Measurements from ENCODE around the gene GBF1. TPM values are rescaled to one million over a fixed set of nuclear protein-coding genes. Genes with fewer than 3 reads are reported as not detected.

Gene GBF1
- total and polyA plus RNA-seq, 8 donors = 5.7 to 47.3 (median 21.9) TPM

- intact Hi-C loops (cut with DNase I; ENCODE audit: low total_unique reads) = no loop called here
- WGBS, 5 donors = 65 to 80% (median 72%) methylated on average over 9 to 16 of the region's 16 CpGs
- Histone ChIP-seq H3K36me3 (no peaks in the 10 kb centered on the region), H3K9me3 (no peaks in the 10 kb centered on the region), H3K4me1 (peaks cover 16 to 29% (median 24%) of the 10 kb centered on the region in 4 donors), H3K4me3 (no peak overlapping the region), H3K27ac (no peak overlapping the region), H3K27me3 (peaks cover 24 to 100% (median 91%) of the 10 kb centered on the region in 3 donors)
- DNase-seq = no peak
- TF ChIP-seq, protein P1, sequence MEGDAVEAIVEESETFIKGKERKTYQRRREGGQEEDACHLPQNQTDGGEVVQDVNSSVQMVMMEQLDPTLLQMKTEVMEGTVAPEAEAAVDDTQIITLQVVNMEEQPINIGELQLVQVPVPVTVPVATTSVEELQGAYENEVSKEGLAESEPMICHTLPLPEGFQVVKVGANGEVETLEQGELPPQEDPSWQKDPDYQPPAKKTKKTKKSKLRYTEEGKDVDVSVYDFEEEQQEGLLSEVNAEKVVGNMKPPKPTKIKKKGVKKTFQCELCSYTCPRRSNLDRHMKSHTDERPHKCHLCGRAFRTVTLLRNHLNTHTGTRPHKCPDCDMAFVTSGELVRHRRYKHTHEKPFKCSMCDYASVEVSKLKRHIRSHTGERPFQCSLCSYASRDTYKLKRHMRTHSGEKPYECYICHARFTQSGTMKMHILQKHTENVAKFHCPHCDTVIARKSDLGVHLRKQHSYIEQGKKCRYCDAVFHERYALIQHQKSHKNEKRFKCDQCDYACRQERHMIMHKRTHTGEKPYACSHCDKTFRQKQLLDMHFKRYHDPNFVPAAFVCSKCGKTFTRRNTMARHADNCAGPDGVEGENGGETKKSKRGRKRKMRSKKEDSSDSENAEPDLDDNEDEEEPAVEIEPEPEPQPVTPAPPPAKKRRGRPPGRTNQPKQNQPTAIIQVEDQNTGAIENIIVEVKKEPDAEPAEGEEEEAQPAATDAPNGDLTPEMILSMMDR (IDR thresholded peaks at IDR 0.05) = no peak
- TF ChIP-seq EP300 (IDR thresholded peaks at IDR 0.05) = no peak
- no peak for TF ChIP-seq POLR2AphosphoS5 (IDR thresholded peaks at IDR 0.05)
- TF ChIP-seq POLR2A (IDR thresholded peaks at IDR 0.05) = no peak
Measured at GRCh38 chr10:102413806-102414561, 168.7 kb downstream of the GBF1 start.

GRCh38 chr10:102414749-102415148 is 169.4 kb downstream of the GBF1 start:
- intact Hi-C loops (cut with DNase I; ENCODE audit: low total_unique reads) = no loop called here
- H3K27ac ChIP-seq = no peak overlapping the region
- TF ChIP-seq POLR2AphosphoS5 (IDR thresholded peaks at IDR 0.05) (no peak), POLR2A (IDR thresholded peaks at IDR 0.05) (no peak), EP300 (IDR thresholded peaks at IDR 0.05) (no peak)
- TF ChIP-seq, protein P1 (IDR thresholded peaks at IDR 0.05) = no peak

GRCh38 chr10:102416283-102416682 is 171.0 kb downstream of the GBF1 start:
- Histone ChIP-seq H3K4me1 (peaks cover 18 to 22% (median 21%) of the 10 kb centered on the region in 4 donors), H3K4me3 (no peak overlapping the region), H3K27ac (no peak overlapping the region), H3K9me3 (no peaks in the 10 kb centered on the region), H3K27me3 (peaks cover 14 to 84% (median 74%) of the 10 kb centered on the region in 3 donors), H3K36me3 (no peaks in the 10 kb centered on the region)
- intact Hi-C loops (cut with DNase I; ENCODE audit: low total_unique reads) = no loop called here
- 69 to 80% (median 73%) methylated on average over 2 to 9 of the region's 9 CpGs for WGBS, 5 donors
- DNase-seq = peak in 1 of 2 donors; percentile 8
- TF ChIP-seq EP300 (IDR thresholded peaks at IDR 0.05) = no peak
- TF ChIP-seq POLR2A (IDR thresholded peaks at IDR 0.05) = no peak
- TF ChIP-seq POLR2AphosphoS5 (IDR thresholded peaks at IDR 0.05) = no peak
- TF ChIP-seq, protein P1 (IDR thresholded peaks at IDR 0.05) = no peak

More at GRCh38 chr10:102414749-102415148, 169.4 kb downstream of the GBF1 start:
- peaks cover 19 to 30% (median 25%) of the 10 kb centered on the region in 4 donors for H3K4me1 ChIP-seq
- peaks cover 23 to 99% (median 89%) of the 10 kb centered on the region in 3 donors for H3K27me3 ChIP-seq
- WGBS, 5 donors = 40 to 50% (median 45%) methylated on average over 20 of the region's 20 CpGs
- no peaks in the 10 kb centered on the region for H3K9me3 ChIP-seq
- no peak for DNase-seq
- no peaks in the 10 kb centered on the region for H3K36me3 ChIP-seq
- H3K4me3 ChIP-seq = no peak overlapping the region

DNA sequence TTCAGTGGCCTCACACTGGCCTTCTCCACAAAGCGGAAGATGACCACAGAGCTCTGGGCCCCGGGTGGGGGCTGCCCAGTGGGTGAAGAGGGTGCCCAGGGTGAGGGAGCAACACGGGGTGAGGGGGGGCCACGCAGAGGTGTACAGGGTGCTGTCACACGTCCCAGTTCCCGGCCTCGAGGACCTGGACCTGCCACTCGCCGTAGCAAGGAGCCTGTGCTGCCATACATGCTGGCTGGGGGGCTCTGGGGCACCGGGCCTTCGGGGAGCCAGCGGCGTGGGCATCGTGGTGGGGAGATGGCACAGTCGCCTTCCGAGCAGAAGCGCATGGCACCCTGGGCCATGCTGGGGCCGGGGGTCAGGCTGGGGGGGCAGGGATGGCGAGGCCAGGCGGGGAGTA is 171.4 kb downstream of the GBF1 start:
- Histone ChIP-seq H3K27me3 (peaks cover 13 to 80% (median 69%) of the 10 kb centered on the region in 3 donors), H3K27ac (no peak overlapping the region)

More for the DNA sequence above, 171.4 kb downstream of the GBF1 start:
- H3K4me3 ChIP-seq = no peak overlapping the region
- WGBS, 5 donors = 81 to 88% (median 87%) methylated on average over 11 to 20 of the region's 20 CpGs
- no peak for DNase-seq
- no peaks in the 10 kb centered on the region for H3K36me3 ChIP-seq
- H3K9me3 ChIP-seq = no peaks in the 10 kb centered on the region
- no peak for TF ChIP-seq POLR2A (IDR thresholded peaks at IDR 0.05)
- TF ChIP-seq POLR2AphosphoS5 (IDR thresholded peaks at IDR 0.05) = no peak
- no peak for TF ChIP-seq EP300 (IDR thresholded peaks at IDR 0.05)
- TF ChIP-seq, protein P1 (IDR thresholded peaks at IDR 0.05) = no peak
- intact Hi-C loops (cut with DNase I; ENCODE audit: low total_unique reads) = no loop called here
- H3K4me1 ChIP-seq = peaks cover 18 to 26% (median 24%) of the 10 kb centered on the region in 4 donors

Data from stomach (tissue), 9 donors.